Measurements from ENCODE around the gene RETSAT.
"Not testable (repeated sequence)": the region's sequence is repeated elsewhere in the genome, so short reads cannot be mapped to it uniquely, and the experiment has no call there.

Gene RETSAT

GRCh38 chr2:85340034-85340892 lies 14.1 kb downstream of the RETSAT start:
- POLR2A ChIA-PET (ENCODE audit: low non-redundant PET): no interaction called here
- no peak for TF ChIP-seq CTCF (conservative IDR thresholded peaks at IDR 0.05; ENCODE audit: low read depth)
- CTCF ChIA-PET: no interaction called here
- H3K27ac ChIP-seq: no peak overlapping the region
- DNase-seq (ENCODE audit: low spot score): no peak

GRCh38 chr2:85334928-85335327 lies 19.4 kb downstream of the RETSAT start:
- CTCF ChIA-PET: no interaction called here

GRCh38 chr2:85333877-85334276 lies 20.5 kb downstream of the RETSAT start:
- CTCF ChIA-PET: interaction anchor here (0.6 to 0.7 kb wide), 3 partner anchors 103 to 316 kb away, joined by 3 to 6 read pairs (median 3); no protein-coding TSS in a partner anchor
- POLR2A ChIA-PET (ENCODE audit: low non-redundant PET); H3K27ac ChIP-seq; DNase-seq (ENCODE audit: low spot score): not testable (repeated sequence)

More at GRCh38 chr2:85334928-85335327, 19.4 kb downstream of the RETSAT start:
- no peak overlapping the region for H3K27ac ChIP-seq
- POLR2A ChIA-PET (ENCODE audit: low non-redundant PET): no interaction called here
- no peak for DNase-seq (ENCODE audit: low spot score)
- TF ChIP-seq CTCF (conservative IDR thresholded peaks at IDR 0.05; ENCODE audit: low read depth): no peak

- ChIA-PET POLR2A (ENCODE audit: low non-redundant PET) (no interaction called here), CTCF (no interaction called here)
- H3K27ac ChIP-seq: no peak overlapping the region
- no peak for TF ChIP-seq CTCF (conservative IDR thresholded peaks at IDR 0.05; ENCODE audit: low read depth)
- no peak for DNase-seq (ENCODE audit: low spot score)
Observed at GRCh38 chr2:85330839-85331636, 23.3 kb downstream of the RETSAT start.

GRCh38 chr2:85329701-85330100 lies 24.6 kb downstream of the RETSAT start:
- DNase-seq (ENCODE audit: low spot score); H3K27ac ChIP-seq; CTCF ChIA-PET; POLR2A ChIA-PET (ENCODE audit: low non-redundant PET): not testable (repeated sequence)

- H3K27ac ChIP-seq: no peak overlapping the region
- TF ChIP-seq CTCF (conservative IDR thresholded peaks at IDR 0.05; ENCODE audit: low read depth): no peak
- no peak for DNase-seq (ENCODE audit: low spot score)
- ChIA-PET CTCF (interaction anchor here (0.7 kb wide), 1 partner anchor 9 kb away, joined by 4 read pairs; no protein-coding TSS in a partner anchor), POLR2A (ENCODE audit: low non-redundant PET) (no interaction called here)
Observed at GRCh38 chr2:85329181-85329651, 25.1 kb downstream of the RETSAT start.

- ChIA-PET CTCF (interaction anchor here (2.4 kb wide), 1 partner anchor 224 kb away, joined by 5 read pairs; no protein-coding TSS in a partner anchor), POLR2A (ENCODE audit: low non-redundant PET) (interaction anchor here (0.6 to 1.0 kb wide), 4 partner anchors 16 to 236 kb away, joined by 3 to 8 read pairs (median 4); no protein-coding TSS in a partner anchor)
- H3K27ac ChIP-seq: peak within 1 kb of the TSS; percentile 89
- no peak for TF ChIP-seq CTCF (conservative IDR thresholded peaks at IDR 0.05; ENCODE audit: low read depth)
- peak; percentile 96 for DNase-seq (ENCODE audit: low spot score)
Observed at GRCh38 chr2:85327822-85328617, 26.3 kb downstream of the RETSAT start, which contains the start of gene TGOLN2. Gene TGOLN2, minus strand, starts transcription at chr2:85327989. Its CDS starts 27 bp downstream, at chr2:85327962.
